Right atrium auricular region (tissue), 2 donors: ENCODE data around the gene HEATR5A. TPM values are rescaled to one million over a fixed set of nuclear protein-coding genes. Genes with fewer than 3 reads are reported as not detected.

Source experiments
- DNase-seq: peaks from one replicate; pipeline ENCODE4 v3.0.0-alpha.2; 2019; ENCODE audit warnings: low spot score
- H3K27ac ChIP-seq, 2 donors: fragments of 200-600 bp; sonication (generic); 1 replicate in 1 of 2; 2 replicates in 1 of 2; pipeline ENCODE4 v1.5.1; 2016 to 2019
- H3K27me3 ChIP-seq, 2 donors: fragments of 200-600 bp; sonication (generic); one replicate each; pipeline versions ENCODE4 v1.5.1 to v1.6.0; 2017 to 2019
- H3K36me3 ChIP-seq: fragments of 200-600 bp; sonication (generic); one replicate; pipeline ENCODE4 v1.5.1; 2016
- H3K4me1 ChIP-seq, 2 donors: fragments of 200-600 bp; sonication (generic); one replicate each; pipeline versions ENCODE4 v1.5.1 to v1.6.0; 2017 to 2019
- H3K4me3 ChIP-seq, 2 donors: fragments of 200-600 bp; sonication (generic); 1 replicate in 1 of 2; 2 replicates in 1 of 2; pipeline ENCODE4 v1.5.1; 2017 to 2019; ENCODE audit warnings: mild to moderate bottlenecking in 1 of 2, moderate library complexity in 1 of 2
- H3K9me3 ChIP-seq, 2 donors: fragments of 200-600 bp; sonication (generic); one replicate each; pipeline ENCODE4 v1.5.1; 2019
- CTCF ChIP-seq, 2 donors: fragments of 200-600 bp; sonication (generic); IDR thresholded peaks; one replicate each; pipeline ENCODE4 v1.5.1; 2019; ENCODE audit warnings: antibody characterized with exemption in 2 of 2
- total RNA-seq, 2 donors: library from RNA; depleted of rRNA; stranded (reverse); fragments of >200 nt; gene quantifications; one replicate each; pipeline ENCODE4 v1.1.0, GENCODE V29; 2016

The HEATR5A gene
- total RNA-seq, 2 donors from 2014 or later = 29.0 to 29.3 TPM

DNA sequence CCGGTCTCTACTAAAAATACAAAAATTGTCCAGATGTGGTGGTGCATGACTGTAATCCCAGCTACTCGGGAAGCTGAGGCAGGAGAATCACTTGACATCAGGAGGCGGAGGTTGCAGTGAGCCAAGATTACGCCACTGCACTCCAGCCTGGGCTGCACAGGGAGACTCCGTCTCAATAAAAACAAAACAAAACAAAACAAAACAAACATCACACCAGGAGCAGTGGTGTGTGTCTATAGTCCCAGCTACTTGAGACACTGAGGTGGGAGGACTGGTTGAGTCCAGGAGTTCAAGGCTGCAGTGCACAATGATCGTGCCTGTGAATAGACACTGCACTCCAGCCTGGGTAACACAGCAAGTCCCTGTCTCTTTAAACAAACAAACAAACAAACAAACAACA lies 123.2 kb downstream of the HEATR5A start:
- no peaks in the 10 kb centered on the region for H3K9me3 ChIP-seq
- no peaks in the 10 kb centered on the region for H3K27me3 ChIP-seq
- DNase-seq = no peak
- no peak for TF ChIP-seq CTCF (IDR thresholded peaks at IDR 0.05)
- no peaks in the 10 kb centered on the region for H3K4me1 ChIP-seq
- no peak overlapping the region for H3K4me3 ChIP-seq
- peaks cover 17% of the 10 kb centered on the region for H3K36me3 ChIP-seq
- no peak overlapping the region for H3K27ac ChIP-seq

- no peak for TF ChIP-seq CTCF (IDR thresholded peaks at IDR 0.05)
Observed at GRCh38 chr14:31294746-31295405, 125.5 kb downstream of the HEATR5A start.

DNA sequence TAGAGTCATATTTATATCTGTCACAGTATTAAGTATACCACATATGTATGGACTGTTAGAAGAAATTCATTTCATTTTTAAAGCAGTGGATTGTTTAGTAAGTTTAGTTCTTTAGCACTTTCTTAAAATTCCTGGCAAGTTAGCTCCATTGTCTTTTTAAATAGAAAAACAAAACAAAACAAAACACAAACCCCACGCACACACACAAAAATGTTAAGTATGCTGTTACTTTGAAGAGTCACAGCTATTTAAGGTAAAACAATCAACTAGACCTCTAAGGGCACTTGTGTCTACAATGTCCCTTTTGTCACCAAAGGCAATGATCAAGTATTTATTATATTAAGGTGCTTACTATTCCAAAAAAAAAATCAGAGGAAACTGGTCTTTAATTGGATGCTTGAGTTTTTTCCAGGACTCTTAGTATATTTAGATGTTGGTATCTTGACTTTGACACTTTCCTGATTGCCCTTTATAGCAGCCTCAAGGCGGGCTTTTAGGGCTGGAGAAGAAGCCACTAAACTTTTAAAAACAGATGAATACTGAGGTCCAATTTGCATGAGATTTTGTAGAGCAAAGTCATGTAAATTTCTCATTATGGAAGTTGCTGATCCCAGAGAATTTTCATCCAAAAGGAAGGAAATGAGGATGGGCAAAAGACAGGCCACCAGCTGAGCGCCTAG lies 127.3 kb downstream of the HEATR5A start:
- Histone ChIP-seq H3K4me1 (no peaks in the 10 kb centered on the region), H3K9me3 (no peaks in the 10 kb centered on the region), H3K27me3 (no peaks in the 10 kb centered on the region), H3K4me3 (no peak overlapping the region), H3K36me3 (no peaks in the 10 kb centered on the region), H3K27ac (no peak overlapping the region)
- DNase-seq = no peak
- TF ChIP-seq CTCF (IDR thresholded peaks at IDR 0.05) = no peak

More at GRCh38 chr14:31294746-31295405, 125.5 kb downstream of the HEATR5A start:
- no peak for DNase-seq
- Histone ChIP-seq H3K9me3 (no peaks in the 10 kb centered on the region), H3K36me3 (no peaks in the 10 kb centered on the region), H3K27me3 (no peaks in the 10 kb centered on the region), H3K27ac (no peak overlapping the region), H3K4me1 (no peaks in the 10 kb centered on the region), H3K4me3 (no peak overlapping the region)

GRCh38 chr14:31291210-31291609 lies 129.1 kb downstream of the HEATR5A start:
- no peak for DNase-seq
- no peak for TF ChIP-seq CTCF (IDR thresholded peaks at IDR 0.05)
- no peak overlapping the region for H3K27ac ChIP-seq
- no peaks in the 10 kb centered on the region for H3K36me3 ChIP-seq
- H3K4me1 ChIP-seq = no peaks in the 10 kb centered on the region
- no peak overlapping the region for H3K4me3 ChIP-seq
- no peaks in the 10 kb centered on the region for H3K27me3 ChIP-seq
- H3K9me3 ChIP-seq = no peaks in the 10 kb centered on the region

DNA sequence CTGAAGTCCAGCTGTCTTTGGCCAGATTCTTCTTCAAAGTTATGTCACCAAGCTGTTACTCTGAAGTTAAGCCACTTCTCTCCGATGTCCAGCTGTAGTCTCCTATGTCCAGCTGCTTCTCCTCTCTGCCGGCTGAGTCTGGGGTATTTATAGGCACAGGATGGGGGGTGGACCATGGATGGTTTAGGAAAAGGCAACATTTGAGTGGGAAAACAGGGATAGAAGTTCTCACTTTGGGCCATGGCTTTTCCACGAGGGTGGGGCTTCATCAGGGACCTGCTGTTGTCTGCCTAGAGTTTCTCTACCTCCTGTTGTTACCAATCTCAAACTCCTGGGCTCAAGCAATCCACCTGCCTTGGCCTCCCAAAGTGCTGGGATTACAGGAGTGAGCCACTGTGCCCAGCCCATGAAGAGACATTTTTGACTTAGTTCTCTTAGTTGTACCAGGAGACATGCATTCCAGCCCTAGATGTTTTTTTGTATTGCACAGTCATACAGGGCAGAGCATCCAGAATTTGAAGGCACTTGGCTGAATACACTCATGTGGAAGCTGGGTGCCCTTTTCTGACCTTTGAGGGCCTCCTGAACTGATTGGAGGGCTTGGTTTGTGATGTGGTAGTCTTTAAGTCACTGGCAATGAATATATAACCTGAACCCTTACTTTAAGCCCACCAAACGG lies 132.9 kb downstream of the HEATR5A start:
- no peak for TF ChIP-seq CTCF (IDR thresholded peaks at IDR 0.05)
- no peak overlapping the region for H3K4me3 ChIP-seq
- no peak overlapping the region for H3K27ac ChIP-seq
- H3K27me3 ChIP-seq = no peaks in the 10 kb centered on the region
- H3K9me3 ChIP-seq = no peaks in the 10 kb centered on the region
- H3K4me1 ChIP-seq = no peaks in the 10 kb centered on the region
- DNase-seq = no peak
- no peaks in the 10 kb centered on the region for H3K36me3 ChIP-seq
